Testis (tissue), 2 donors: ENCODE results near the gene OPHN1.

Experiments
- POLR2A ChIP-seq: fragments of 450-650 bp; IDR thresholded peaks from one replicate; pipeline ENCODE4 v1.6.1; 2017; ENCODE audit warnings: antibody characterized with exemption, mild to moderate bottlenecking, moderate library complexity
- TF ChIP-seq, protein P1 (sequence below), 3 experiments: fragments of 450-650 bp in 2 of 3; fragments of 200-600 bp in 1 of 3; sonication (generic) in 1 of 3; IDR thresholded peaks; one replicate each; pipeline ENCODE4 v1.5.1; 2016 to 2019; ENCODE audit warnings: antibody characterized with exemption in 3 of 3, mild to moderate bottlenecking in 2 of 3, moderate library complexity in 1 of 3

DNA sequence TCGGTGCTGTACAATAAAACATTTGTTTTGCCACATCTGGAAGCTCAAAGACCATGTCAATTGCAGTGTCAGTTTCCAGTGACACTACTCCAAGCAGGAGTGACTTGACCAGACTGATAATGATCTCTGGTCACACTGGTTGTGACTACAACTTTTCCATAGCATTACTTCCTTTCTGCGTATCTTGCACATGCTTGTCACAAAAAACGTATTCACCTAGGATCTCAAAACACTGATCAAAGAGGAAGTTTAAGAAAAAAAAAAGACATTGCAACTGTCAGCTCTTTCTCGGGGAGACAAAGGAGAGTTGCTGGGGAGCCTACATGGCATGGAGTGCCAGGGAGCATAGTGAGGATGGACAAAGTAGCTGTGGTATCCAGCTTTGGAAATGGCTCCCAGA, 60.6 kb downstream of the OPHN1 start:
- TF ChIP-seq, protein P1, sequence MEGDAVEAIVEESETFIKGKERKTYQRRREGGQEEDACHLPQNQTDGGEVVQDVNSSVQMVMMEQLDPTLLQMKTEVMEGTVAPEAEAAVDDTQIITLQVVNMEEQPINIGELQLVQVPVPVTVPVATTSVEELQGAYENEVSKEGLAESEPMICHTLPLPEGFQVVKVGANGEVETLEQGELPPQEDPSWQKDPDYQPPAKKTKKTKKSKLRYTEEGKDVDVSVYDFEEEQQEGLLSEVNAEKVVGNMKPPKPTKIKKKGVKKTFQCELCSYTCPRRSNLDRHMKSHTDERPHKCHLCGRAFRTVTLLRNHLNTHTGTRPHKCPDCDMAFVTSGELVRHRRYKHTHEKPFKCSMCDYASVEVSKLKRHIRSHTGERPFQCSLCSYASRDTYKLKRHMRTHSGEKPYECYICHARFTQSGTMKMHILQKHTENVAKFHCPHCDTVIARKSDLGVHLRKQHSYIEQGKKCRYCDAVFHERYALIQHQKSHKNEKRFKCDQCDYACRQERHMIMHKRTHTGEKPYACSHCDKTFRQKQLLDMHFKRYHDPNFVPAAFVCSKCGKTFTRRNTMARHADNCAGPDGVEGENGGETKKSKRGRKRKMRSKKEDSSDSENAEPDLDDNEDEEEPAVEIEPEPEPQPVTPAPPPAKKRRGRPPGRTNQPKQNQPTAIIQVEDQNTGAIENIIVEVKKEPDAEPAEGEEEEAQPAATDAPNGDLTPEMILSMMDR (IDR thresholded peaks at IDR 0.05): no peak
- TF ChIP-seq POLR2A: no peak
